Activated CD8-positive, alpha-beta T cell treated with anti-CD3 and anti-CD28 coated beads for 36 hours (primary cell): ENCODE measurements around the gene DIP2A. TPM values are rescaled to one million over a fixed set of nuclear protein-coding genes. Genes with fewer than 3 reads are reported as not detected.
"Not testable (repeated sequence)": the region's sequence is repeated elsewhere in the genome, so short reads cannot be mapped to it uniquely, and the experiment has no call there.

Experiments
- ATAC-seq: fragments of 200-7000 bp; cut with Tn5 transposase; one replicate; pipeline ENCODE4 v1.10.0; 2021; ENCODE audit warnings: mild to moderate bottlenecking, moderate library complexity
- CTCF ChIA-PET: fragments of 350-600 bp; sonication (Branson Sonifier 250); formaldehyde crosslinking; loops from one replicate; lab custom pipeline; 2021; ENCODE audit warnings: antibody characterized with exemption; lab: Charles Lee
- POLR2A ChIA-PET: fragments of 350-600 bp; sonication (Branson Sonifier 250); formaldehyde crosslinking; loops from one replicate; lab custom pipeline; 2021; ENCODE audit warnings: antibody characterized with exemption; lab: Charles Lee
- DNase-seq: peaks from one replicate; pipeline ENCODE4 v3.0.0-alpha.2; 2020
- H3K27ac Mint-ChIP-seq: one replicate; pipeline ENCODE4 v1.8.0; 2021; ENCODE audit warnings: mild to moderate bottlenecking, mixed read lengths
- H3K27me3 Mint-ChIP-seq: one replicate; pipeline ENCODE4 v1.8.0; 2021; ENCODE audit warnings: mixed read lengths
- H3K36me3 Mint-ChIP-seq: one replicate; pipeline ENCODE4 v1.8.0; 2021; ENCODE audit warnings: low read depth, mixed read lengths
- H3K4me1 Mint-ChIP-seq: one replicate; pipeline ENCODE4 v1.8.0; 2021; ENCODE audit warnings: low read depth, mixed read lengths
- H3K4me3 Mint-ChIP-seq: one replicate; pipeline ENCODE4 v1.8.0; 2021; ENCODE audit warnings: mild to moderate bottlenecking, moderate library complexity, mixed read lengths
- H3K9me3 Mint-ChIP-seq: one replicate; pipeline ENCODE4 v1.8.0; 2021; ENCODE audit warnings: mixed read lengths
- intact Hi-C: fragments of 100-400 bp; cut with micrococcal nuclease; formaldehyde crosslinking; loops from one replicate; pipeline ENCODE4 v1.10.0; 2022
- total RNA-seq, 2 experiments: library from RNA; stranded (reverse); gene quantifications; one replicate each; pipeline ENCODE4 v1.2.3, GENCODE V29; 2021
- TF ChIP-seq, protein P1 (sequence below): fragments of 200-600 bp; IDR thresholded peaks from one replicate; pipeline ENCODE4 v1.8.0; 2022; ENCODE audit warnings: antibody characterized with exemption, mild to moderate bottlenecking

DIP2A gene
- total RNA-seq, 2 experiments from 2014 or later: 30.9 to 34.1 TPM

DNA sequence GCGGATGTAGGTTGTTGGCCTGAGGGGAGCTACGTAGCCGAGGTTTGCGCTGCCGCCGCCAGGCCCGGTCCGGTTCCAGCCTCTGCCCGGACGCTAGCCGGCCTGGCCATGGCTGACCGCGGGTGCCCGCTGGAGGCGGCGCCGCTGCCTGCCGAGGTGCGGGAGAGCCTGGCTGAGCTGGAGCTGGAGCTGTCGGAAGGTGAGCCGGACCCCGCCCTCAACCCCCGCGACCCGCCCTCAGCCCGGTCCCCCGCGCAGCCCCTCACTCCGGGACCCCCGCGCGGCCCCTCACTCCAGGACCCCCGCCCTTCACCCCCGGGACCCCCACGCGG is 299 bp downstream of the DIP2A start:
- peaks cover 31% of the 10 kb centered on the region for H3K4me1 Mint-ChIP-seq
- TF ChIP-seq, protein P1, sequence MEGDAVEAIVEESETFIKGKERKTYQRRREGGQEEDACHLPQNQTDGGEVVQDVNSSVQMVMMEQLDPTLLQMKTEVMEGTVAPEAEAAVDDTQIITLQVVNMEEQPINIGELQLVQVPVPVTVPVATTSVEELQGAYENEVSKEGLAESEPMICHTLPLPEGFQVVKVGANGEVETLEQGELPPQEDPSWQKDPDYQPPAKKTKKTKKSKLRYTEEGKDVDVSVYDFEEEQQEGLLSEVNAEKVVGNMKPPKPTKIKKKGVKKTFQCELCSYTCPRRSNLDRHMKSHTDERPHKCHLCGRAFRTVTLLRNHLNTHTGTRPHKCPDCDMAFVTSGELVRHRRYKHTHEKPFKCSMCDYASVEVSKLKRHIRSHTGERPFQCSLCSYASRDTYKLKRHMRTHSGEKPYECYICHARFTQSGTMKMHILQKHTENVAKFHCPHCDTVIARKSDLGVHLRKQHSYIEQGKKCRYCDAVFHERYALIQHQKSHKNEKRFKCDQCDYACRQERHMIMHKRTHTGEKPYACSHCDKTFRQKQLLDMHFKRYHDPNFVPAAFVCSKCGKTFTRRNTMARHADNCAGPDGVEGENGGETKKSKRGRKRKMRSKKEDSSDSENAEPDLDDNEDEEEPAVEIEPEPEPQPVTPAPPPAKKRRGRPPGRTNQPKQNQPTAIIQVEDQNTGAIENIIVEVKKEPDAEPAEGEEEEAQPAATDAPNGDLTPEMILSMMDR: no peak
- peak overlapping the region; percentile 86 for H3K4me3 Mint-ChIP-seq
- ATAC-seq (no peak), DNase-seq (no peak)
- intact Hi-C loops: no loop called here
- peak overlapping the region; percentile 79 for H3K27ac Mint-ChIP-seq
- H3K27me3 Mint-ChIP-seq: no peaks in the 10 kb centered on the region
- H3K36me3 Mint-ChIP-seq: peaks cover 35% of the 10 kb centered on the region
- POLR2A ChIA-PET: interaction anchor here (1.2 to 5.2 kb wide), 6 partner anchors 8 to 184 kb away, joined by 3 to 18 read pairs (median 8); no protein-coding TSS in a partner anchor
- CTCF ChIA-PET: interaction anchor here (2.1 kb wide), 1 partner anchor 180 kb away, joined by 6 read pairs; no protein-coding TSS in a partner anchor
- H3K9me3 Mint-ChIP-seq: no peaks in the 10 kb centered on the region

DNA sequence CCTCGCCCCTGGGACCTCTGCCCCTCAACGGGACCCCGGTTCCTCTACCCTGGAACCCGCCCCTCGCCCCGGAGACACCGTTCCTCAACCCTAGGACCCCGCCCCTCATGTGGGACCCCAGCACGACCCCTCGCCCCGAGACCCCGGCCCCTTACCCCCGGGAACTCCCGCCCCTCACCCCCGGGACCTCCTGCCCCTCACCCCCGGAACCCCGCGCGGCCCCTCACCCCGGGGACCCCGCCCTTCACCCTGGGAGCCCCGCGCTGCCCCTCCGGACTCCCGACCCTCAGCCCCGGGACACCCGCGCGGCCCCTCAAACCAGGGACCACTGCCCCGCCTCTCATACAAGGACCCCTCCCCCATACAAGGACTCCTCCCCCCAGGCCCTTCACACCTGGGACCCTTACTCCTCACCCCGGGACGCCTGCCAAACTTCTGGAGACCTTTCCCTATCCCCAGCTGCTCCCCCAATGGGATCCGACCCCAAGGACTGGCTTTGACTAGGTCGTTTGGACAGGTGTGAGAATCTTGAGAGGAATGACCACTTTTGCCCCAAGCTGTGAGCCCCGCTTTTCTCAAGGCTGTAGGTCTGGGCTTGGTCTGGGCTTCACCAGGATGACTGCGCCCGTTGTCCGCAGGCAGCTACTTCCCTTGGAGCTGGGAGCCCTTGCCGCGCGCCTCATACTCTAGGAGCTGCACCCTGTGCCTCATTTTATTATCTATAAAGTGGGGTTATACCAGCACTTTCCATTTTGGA is 843 bp downstream of the DIP2A start:
- H3K4me3 Mint-ChIP-seq: peak overlapping the region; percentile 86
- no peak for ATAC-seq
- H3K4me1 Mint-ChIP-seq: peaks cover 28% of the 10 kb centered on the region
- H3K9me3 Mint-ChIP-seq: no peaks in the 10 kb centered on the region
- CTCF ChIA-PET: no interaction called here
- H3K27ac Mint-ChIP-seq: peak overlapping the region; percentile 87
- POLR2A ChIA-PET: interaction anchor here (0.6 to 5.2 kb wide), 8 partner anchors 8 to 184 kb away, joined by 3 to 18 read pairs (median 4); no protein-coding TSS in a partner anchor
- no peaks in the 10 kb centered on the region for H3K27me3 Mint-ChIP-seq
- H3K36me3 Mint-ChIP-seq: peaks cover 34% of the 10 kb centered on the region
- DNase-seq: peak; percentile 36
- TF ChIP-seq, protein P1: no peak
- intact Hi-C loops: no loop called here

DNA sequence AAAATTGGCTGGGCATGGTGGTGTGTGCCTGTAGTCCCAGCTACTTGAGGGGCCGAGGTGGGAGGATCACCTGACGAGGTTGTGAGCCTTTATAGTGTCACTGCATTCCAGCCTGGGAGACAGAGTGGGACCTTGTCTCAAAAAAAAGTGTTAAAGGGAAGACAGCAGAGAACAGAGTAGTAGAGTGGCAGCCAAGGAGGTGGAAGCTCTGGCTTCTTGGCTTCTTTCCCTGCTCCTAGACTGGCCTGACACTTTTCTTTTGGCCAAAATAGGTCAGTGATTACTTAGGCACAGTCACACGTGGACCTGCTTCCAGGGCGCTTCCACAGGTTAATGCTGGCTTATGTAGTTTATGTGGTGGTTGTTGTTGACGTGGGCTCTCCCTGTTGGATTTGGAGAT is 3.2 kb downstream of the DIP2A start:
- ChIA-PET CTCF (interaction anchor here (1.5 to 1.6 kb wide), 2 partner anchors 70 to 178 kb away, joined by 3 to 6 read pairs; no protein-coding TSS in a partner anchor), POLR2A (interaction anchor here (0.6 to 5.2 kb wide), 5 partner anchors 8 to 90 kb away, joined by 3 to 18 read pairs (median 3); no protein-coding TSS in a partner anchor)
- no peaks in the 10 kb centered on the region for H3K9me3 Mint-ChIP-seq
- H3K36me3 Mint-ChIP-seq: peaks cover 14% of the 10 kb centered on the region
- intact Hi-C loops: no loop called here
- no peak for DNase-seq
- H3K27me3 Mint-ChIP-seq: no peaks in the 10 kb centered on the region
- no peak for ATAC-seq
- TF ChIP-seq, protein P1: no peak
- no peak overlapping the region for H3K4me3 Mint-ChIP-seq
- H3K4me1 Mint-ChIP-seq: peaks cover 11% of the 10 kb centered on the region
- no peak overlapping the region for H3K27ac Mint-ChIP-seq

DNA sequence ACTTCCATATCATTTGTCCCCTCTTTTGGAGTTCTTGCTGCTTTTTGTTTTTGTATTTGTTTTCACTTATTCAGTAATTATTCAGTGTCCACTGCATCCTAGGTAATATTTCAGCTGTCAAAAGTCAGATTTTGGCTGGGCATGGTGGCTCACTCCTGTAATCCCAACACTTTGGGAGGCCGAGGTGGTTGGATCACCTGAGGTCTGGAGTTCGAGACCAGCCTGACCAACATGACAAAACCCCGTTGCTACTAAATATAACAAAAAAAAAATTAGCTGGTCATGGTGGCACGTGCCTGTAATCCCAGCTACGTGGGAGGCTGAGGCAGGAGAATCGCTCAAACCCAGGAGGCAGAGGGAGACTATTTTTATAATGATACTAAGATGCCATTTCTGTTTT is 6.5 kb downstream of the DIP2A start:
- Mint-ChIP-seq H3K36me3 (peaks cover 14% of the 10 kb centered on the region), H3K4me1 (peaks cover 24% of the 10 kb centered on the region)
- H3K4me3 Mint-ChIP-seq, H3K27me3 Mint-ChIP-seq, H3K9me3 Mint-ChIP-seq, POLR2A ChIA-PET, H3K27ac Mint-ChIP-seq, ATAC-seq, DNase-seq, intact Hi-C loops: not testable (repeated sequence)
- CTCF ChIA-PET: interaction anchor here (0.6 kb wide), 1 partner anchor 67 kb away, joined by 3 read pairs; no protein-coding TSS in a partner anchor

DNA sequence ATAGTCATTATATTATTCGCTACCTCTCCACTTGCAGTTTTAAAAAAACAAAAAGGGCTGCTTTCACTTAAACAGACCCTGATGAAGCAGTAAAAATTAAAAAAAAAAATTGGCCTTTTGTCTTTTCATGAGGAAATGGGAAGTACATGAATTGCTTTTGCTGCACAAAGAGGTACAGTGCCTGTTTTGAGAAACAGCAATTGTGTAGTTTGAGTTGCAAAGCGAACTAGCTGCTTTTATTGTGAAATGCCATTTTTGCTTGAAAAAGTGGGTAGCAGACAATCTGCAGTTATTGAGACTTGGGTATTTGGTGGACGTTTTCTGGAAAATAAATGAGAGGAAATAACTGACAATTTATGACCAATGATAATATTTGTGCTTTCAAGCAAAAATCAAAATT is 7.0 kb downstream of the DIP2A start:
- no peak overlapping the region for H3K4me3 Mint-ChIP-seq
- H3K36me3 Mint-ChIP-seq: peaks cover 14% of the 10 kb centered on the region
- TF ChIP-seq, protein P1: no peak
- no peak for ATAC-seq
- CTCF ChIA-PET: interaction anchor here (0.6 kb wide), 1 partner anchor 66 kb away, joined by 3 read pairs; no protein-coding TSS in a partner anchor
- DNase-seq: no peak
- POLR2A ChIA-PET: no interaction called here
- intact Hi-C loops: no loop called here
- H3K4me1 Mint-ChIP-seq: peaks cover 24% of the 10 kb centered on the region
- H3K9me3 Mint-ChIP-seq: no peaks in the 10 kb centered on the region
- H3K27ac Mint-ChIP-seq: no peak overlapping the region
- no peaks in the 10 kb centered on the region for H3K27me3 Mint-ChIP-seq
